Endothelial cell of umbilical vein (primary cell): ENCODE measurements around the gene ACP2.
A peak's percentile ranks its signal among the peaks of the same experiment; 100 is the strongest.

Experiments used
- EZH2 ChIP-seq: IDR thresholded peaks from 2 replicates; pipeline ENCODE4 v1.6.1; 2012; ENCODE audit warnings: borderline replicate concordance, low read depth, mild to moderate bottlenecking, moderate library complexity, low read length, inconsistent platforms; ENCODE audit not compliant: severe bottlenecking
- FOS ChIP-seq: IDR thresholded peaks from 2 replicates; pipeline ENCODE4 v1.6.1; 2011; ENCODE audit warnings: mild to moderate bottlenecking, low read length, moderate library complexity, borderline replicate concordance; ENCODE audit not compliant: insufficient read depth
- JUN ChIP-seq: IDR thresholded peaks from 2 replicates; pipeline ENCODE4 v1.6.1; 2011; ENCODE audit warnings: borderline replicate concordance, low read depth; ENCODE audit not compliant: insufficient read length, insufficient read depth
- POLR2A ChIP-seq: IDR thresholded peaks from 2 replicates; pipeline ENCODE4 v1.6.1; 2012; ENCODE audit warnings: low read depth, mild to moderate bottlenecking, control low read depth, low read length
- POLR2AphosphoS5 ChIP-seq: IDR thresholded peaks from 2 replicates; pipeline ENCODE4 v1.6.1; 2012; ENCODE audit warnings: low read depth, mild to moderate bottlenecking, control low read depth, low read length, moderate library complexity; ENCODE audit not compliant: insufficient read depth
- TF ChIP-seq, protein P1 (sequence below), 2 donors: IDR thresholded peaks; 1 replicate in 1 of 2; 2 replicates in 1 of 2; pipeline ENCODE4 v1.5.1; 2011; ENCODE audit warnings: low read length in 2 of 2, mild to moderate bottlenecking in 2 of 2, moderate library complexity in 2 of 2, control low read depth in 1 of 2, inconsistent platforms in 1 of 2, low read depth in 1 of 2; ENCODE audit not compliant: insufficient read depth in 1 of 2; ENCODE audit errors: extremely low read depth in 1 of 2

- TF ChIP-seq, protein P1, sequence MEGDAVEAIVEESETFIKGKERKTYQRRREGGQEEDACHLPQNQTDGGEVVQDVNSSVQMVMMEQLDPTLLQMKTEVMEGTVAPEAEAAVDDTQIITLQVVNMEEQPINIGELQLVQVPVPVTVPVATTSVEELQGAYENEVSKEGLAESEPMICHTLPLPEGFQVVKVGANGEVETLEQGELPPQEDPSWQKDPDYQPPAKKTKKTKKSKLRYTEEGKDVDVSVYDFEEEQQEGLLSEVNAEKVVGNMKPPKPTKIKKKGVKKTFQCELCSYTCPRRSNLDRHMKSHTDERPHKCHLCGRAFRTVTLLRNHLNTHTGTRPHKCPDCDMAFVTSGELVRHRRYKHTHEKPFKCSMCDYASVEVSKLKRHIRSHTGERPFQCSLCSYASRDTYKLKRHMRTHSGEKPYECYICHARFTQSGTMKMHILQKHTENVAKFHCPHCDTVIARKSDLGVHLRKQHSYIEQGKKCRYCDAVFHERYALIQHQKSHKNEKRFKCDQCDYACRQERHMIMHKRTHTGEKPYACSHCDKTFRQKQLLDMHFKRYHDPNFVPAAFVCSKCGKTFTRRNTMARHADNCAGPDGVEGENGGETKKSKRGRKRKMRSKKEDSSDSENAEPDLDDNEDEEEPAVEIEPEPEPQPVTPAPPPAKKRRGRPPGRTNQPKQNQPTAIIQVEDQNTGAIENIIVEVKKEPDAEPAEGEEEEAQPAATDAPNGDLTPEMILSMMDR (IDR thresholded peaks at IDR 0.05; ENCODE audit: extremely low read depth in 1 of 2, insufficient read depth in 1 of 2, low read depth in 1 of 2, low read length in 2 of 2) = peak; percentile 7 to 34
- TF ChIP-seq EZH2 = no peak
- TF ChIP-seq JUN = no peak
- peak; percentile 92 for TF ChIP-seq POLR2A
- peak; percentile 92 for TF ChIP-seq POLR2AphosphoS5
- no peak for TF ChIP-seq FOS
Measured at GRCh38 chr11:47248664-47249377, at the start of gene ACP2.
